HG02970 (cell line): Measurements from ENCODE around the gene PISD.

Experiments
- ATAC-seq: cut with Tn5 transposase; IDR thresholded peaks from one replicate; pipeline ENCODE4 v1.9.1; 2021; ENCODE audit warnings: mild to moderate bottlenecking, moderate library complexity, moderate number of reproducible peaks; ENCODE audit not compliant: unreplicated experiment, low FRiP score

PISD gene

GRCh38 chr22:31653944-31654343 is 8.1 kb downstream of the PISD start:
- no peak for ATAC-seq

DNA sequence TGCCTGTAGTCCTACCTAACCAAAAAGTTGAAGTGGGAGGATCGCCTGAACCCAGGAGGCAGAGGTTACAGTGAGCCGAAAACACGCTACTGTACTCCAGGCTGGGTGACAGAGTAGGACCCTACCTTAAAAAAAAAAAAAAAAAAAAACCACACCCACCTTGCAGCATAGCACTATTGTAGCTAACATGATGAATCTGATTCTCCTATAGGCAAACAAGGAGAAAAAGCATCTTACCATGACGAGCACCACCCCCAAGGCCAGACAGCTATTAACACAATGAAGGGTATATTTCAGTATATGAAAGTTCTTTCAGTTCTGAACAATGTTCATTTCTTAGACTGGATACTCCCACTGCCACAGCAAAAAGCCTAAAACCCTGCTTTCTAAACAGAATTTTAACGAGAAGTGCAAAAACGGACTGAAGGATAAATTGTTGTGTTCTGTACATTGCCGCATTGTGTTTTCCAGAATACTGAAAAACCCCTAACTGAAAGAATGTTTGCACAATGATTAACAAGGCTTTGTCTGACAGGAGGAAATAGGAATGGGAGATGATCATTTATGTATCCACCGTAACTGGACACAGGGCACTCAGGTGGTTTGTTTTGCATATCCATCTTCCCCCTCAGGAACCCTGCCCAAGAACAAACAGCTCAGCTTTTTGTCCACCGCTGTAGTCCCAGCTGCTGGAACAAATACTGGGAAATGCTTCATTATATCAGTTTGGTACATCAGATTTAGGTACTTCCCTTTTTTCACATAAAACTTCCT is 8.9 kb downstream of the PISD start:
- ATAC-seq = no peak

- no peak for ATAC-seq
Measured at GRCh38 chr22:31652088-31652487, 9.9 kb downstream of the PISD start.

DNA sequence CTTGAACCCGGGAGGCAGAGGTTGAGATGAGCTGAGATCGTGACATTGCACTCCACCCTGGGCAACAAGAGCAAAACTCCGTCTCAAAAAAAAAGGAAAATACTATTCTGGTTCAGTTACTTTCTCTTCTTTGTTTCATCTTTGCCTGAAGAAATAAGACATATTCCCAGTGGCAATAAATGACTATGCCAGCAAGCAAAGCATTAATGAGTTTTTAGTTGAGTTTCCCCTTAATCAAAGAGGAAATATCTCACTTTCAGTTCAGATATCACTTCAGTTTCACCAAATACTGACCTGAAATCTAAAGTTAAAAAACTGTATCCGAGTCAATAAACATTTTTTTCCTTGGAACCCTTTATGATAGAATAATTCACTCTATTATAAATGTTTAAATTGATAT is 10.4 kb downstream of the PISD start:
- ATAC-seq = no peak

GRCh38 chr22:31650391-31650790 is 11.6 kb downstream of the PISD start:
- no peak for ATAC-seq

DNA sequence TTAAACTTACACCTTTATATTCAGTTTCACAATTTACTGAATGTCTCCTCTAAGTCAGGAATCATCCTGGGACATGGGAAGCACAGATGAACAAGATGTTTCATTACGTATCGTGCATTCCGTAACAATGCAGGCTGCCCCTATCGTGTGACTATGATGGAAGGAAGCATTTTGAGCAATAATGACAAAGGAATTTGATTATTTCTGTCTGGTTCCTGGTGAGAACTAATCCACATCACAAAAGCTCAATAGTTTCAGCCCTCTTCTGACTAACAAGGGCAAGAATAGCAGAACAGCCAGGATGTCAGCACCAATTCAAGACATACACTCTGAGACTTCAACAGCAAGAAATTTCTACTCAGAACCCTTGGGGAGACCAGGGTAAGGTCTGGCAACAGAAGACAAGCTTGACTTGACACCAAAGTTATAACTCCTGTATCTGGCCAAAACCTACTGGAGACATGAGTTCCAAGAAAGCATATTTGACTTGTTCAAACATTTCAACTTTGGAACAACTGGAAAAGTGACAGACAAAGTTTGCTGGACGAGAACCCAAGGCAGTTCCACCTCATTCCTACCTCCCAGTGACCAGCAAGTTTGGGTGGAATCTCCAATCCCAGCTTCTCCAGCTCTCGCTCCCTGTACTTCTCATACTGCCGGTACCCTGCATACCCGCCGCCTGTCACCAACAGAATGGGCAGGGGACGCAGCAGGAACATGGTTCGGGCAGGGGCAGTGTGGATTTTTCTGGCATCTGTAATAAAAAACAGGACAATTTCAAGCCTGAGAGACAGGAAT is 14.3 kb downstream of the PISD start:
- ATAC-seq = no peak

GRCh38 chr22:31647066-31647465 is 14.9 kb downstream of the PISD start:
- no peak for ATAC-seq

DNA sequence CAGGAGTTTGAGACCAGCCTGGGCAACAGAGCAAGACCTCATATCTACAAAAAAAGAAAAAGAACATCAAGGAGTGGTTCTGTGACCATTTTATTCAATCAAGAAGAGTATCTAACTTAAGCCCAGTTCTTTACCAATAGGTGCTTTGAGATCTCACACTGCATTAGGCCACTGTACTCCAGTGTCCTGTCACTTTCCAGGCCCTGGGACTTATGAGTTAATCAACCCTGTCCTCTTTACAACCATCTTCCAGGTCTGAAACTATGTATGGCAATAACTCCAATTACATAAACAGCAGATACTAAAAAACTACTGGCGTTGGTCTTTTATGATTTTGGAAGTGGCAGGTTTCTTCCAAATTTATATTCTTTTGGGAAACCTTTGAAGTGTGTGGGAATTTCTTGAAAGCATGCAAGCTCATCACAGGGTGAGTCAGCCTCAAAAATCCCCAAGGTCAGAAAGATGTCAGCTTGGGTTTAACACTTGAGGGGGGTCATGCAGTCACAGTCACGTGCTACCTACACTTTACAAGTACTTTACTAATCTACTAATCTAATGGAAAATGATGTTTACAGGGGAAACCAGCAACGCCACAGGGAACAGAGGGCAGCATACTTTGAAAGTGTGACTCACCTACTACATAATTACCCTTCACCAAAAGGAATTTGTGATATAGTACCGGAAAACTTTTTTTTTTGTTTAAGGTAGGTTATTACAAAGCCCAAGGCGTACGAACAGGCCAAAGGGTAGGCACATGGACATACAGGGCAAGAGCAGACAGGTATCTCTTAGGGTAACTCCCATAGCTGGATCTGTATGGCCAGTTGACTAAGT is 15.6 kb downstream of the PISD start:
- ATAC-seq = no peak

GRCh38 chr22:31639436-31640039 is 22.5 kb downstream of the PISD start:
- no peak for ATAC-seq

DNA sequence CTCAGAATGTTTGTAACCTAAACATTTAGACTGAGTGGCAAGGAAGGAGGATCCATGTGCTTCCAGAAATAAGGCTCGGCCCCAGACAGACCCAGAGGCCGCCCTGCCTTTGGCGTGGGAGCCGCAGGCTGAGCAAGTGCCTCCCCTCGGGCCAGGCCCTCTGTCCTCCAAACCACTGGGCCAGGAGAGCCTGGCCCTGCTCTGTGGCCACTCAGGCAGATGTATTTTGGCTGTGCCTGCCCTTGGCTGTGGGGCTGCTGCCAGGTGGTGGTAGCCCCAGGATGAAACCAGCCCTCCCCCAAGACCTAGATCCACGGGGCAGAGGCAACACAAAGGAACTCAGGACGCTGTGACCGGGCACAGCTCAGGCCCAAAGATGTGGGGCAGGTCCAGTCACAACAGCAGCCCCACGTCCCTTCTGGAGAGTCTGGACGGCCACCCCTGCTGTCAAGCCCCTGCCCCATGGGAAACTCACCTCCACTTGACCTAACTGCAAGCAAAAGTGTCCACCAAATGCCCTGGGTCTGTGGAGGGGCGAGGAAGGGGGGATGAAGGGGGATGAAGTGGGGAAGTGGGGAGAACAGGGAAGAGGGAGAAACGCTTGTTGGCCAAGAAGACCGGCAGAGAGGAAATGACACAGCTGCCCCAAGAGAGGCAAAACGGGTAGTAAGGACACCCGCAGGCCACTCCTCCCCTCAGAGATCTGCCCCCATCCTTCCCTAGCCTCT is 24.0 kb downstream of the PISD start:
- no peak for ATAC-seq

DNA sequence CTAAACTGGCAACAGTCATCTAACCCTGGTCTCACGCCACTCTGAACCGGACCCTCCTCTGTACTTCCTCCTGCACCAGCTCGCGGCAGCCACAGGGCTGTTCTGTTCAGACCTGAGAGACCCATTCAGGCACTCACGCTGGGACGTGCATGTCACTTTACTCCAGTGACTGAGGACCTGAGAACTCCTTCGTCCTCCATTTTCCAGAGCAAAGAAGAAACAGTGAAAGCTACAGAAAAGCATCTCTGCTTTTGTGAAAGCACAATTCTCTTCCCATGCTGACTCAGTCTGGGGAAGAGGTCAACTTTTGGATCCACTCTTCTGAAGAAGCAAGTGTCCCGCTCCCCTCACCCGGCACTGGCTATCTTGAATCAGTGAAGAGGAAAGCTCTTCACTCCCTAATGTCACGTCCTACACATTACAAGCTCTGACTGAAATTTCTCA is 24.5 kb downstream of the PISD start:
- ATAC-seq = no peak

- ATAC-seq = no peak
Measured at GRCh38 chr22:31635638-31636306, 26.2 kb downstream of the PISD start.

DNA sequence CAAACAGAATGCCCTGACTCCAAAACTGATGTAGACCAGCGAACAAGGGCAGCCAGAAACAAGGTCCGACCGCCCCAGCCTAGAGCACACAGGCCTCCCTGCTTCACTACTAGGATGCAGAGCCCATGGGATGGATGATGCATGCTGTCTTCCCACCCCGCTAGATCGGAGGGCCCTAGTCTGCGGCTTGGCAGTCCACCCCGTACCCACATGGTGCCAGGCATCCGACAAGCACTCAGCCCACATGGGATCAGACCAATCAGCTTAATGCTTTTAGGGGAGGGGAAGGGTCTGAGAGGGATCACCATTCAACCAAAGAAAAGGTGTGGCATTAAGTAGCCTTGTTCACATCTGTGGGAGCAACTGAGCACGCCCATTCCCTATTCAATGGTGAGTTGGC is 30.6 kb downstream of the PISD start:
- ATAC-seq = no peak

- peak; percentile 48 for ATAC-seq
Measured at GRCh38 chr22:31630331-31631329, 31.4 kb downstream of the PISD start.

- ATAC-seq = no peak
Measured at GRCh38 chr22:31629741-31630184, 32.3 kb downstream of the PISD start.

DNA sequence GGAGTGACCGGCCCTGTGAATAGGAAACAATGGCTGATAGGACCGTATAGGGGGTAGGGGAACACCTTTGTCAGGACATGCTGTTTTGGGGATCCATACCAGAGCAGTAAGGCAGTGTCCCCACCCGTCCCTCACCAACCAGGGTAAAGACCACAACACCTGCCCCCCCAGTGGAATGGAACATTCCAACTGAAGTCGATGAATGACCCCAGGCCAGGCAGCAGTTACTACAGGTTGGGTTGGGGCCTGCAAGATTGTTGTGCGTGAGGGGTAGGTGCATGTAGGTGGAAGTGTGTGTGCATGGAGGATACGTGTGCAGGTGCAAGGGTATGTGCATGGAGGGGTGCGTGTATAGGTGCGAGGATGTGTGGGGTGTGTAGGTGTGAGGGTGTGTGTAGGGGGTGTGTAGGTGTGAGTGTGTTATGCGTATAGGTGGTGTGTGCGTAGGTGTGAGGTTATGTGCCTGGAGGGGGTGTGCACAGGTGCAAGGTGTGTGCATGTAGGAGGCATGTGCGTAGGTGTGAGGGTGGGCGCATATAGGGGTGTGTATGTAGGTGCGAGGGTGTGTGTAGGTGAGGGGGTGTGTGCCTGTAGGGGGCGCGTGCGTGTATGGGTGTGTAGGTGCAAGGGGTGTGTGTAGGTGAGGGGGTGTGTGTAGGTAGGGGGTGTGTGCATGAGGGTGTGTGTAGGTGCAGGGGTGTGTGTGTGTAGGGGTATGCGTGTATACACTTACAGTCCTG is 32.9 kb downstream of the PISD start:
- ATAC-seq = no peak

GRCh38 chr22:31628362-31628761 is 33.7 kb downstream of the PISD start:
- no peak for ATAC-seq
